Measurements from ENCODE around the gene COX6B2. TPM values are rescaled to one million over a fixed set of nuclear protein-coding genes. Genes with fewer than 3 reads are reported as not detected.

COX6B2 gene
- total RNA-seq, 1 donor from 2014 or later, result not detected

DNA sequence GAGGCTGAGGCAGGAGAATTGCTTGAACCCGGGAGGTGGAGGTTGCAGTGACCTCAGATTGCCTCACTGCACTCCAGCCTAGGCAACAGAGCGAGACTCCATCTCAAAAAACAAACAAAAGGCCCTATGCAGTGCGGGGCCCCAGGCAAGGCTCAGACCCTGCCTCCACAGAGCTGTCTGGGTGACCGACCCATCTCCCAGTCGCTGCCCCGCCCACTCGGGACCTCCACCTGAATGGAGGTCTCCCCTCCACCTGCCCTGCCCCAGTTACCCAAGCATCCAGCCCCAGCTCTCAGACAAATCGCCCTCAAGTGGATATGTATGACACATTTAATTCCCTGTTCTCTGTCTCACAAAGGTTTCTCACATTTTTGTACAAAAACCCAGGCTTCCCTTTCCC lies 10.7 kb upstream of the COX6B2 start:
- H3K27me3 Mint-ChIP-seq (ENCODE audit: unreplicated experiment), result no peaks in the 10 kb centered on the region

DNA sequence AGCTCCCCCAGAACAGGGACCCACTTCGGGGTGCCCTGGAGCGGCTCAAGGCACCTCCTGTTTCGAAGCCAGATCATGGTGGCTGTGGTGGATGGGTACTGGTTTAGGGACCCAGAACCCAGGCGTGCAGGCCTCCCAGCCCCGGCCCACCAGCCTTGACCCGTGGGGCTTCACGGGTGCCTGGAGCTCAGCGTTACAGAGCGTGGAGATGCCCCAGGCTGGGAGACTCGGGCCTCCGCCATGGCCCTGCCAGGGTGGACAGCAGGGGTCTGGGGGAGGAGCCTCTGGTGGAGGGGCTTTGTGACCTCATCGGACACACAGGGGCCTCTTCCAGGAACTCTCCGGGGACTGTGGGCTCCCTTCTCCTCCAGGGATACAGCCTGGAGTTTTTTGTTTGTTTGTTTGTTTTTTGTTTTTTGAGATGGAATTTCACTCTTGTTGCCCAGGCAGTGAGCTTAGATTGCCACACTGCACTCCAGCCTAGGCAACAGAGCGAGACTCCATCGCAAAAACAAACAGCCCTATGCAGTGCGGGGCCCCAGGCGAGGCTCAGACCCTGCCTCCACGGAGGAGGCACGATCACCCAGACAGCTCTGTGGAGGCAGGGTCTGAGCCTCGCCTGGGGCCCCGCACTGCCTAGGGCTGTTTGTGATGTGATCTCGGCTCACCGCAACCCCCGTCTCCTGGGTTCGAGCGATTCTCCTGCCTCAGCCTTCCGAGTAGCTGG lies 8.6 kb upstream of the COX6B2 start, which contains the start of gene GARIN5B:
Gene GARIN5B, minus strand, starts transcription at position 271 of the 727 bp plus-strand sequence. Its CDS starts 194 bp downstream, at position 77.
- Mint-ChIP-seq H3K4me1 (ENCODE audit: unreplicated experiment) (peaks cover 13% of the 10 kb centered on the region), H3K4me3 (ENCODE audit: unreplicated experiment) (no peak within 1 kb of the TSS)

More for the DNA sequence above, 10.7 kb upstream of the COX6B2 start:
- Mint-ChIP-seq H3K27ac (ENCODE audit: unreplicated experiment) (no peak overlapping the region), H3K4me3 (ENCODE audit: unreplicated experiment) (no peak overlapping the region), H3K9me3 (ENCODE audit: unreplicated experiment) (no peaks in the 10 kb centered on the region), H3K36me3 (ENCODE audit: unreplicated experiment) (no peaks in the 10 kb centered on the region), H3K4me1 (ENCODE audit: unreplicated experiment) (peaks cover 18% of the 10 kb centered on the region)
- DNase-seq (ENCODE audit: extremely low spot score, unreplicated experiment), result no peak
- TF ChIP-seq, protein P1, sequence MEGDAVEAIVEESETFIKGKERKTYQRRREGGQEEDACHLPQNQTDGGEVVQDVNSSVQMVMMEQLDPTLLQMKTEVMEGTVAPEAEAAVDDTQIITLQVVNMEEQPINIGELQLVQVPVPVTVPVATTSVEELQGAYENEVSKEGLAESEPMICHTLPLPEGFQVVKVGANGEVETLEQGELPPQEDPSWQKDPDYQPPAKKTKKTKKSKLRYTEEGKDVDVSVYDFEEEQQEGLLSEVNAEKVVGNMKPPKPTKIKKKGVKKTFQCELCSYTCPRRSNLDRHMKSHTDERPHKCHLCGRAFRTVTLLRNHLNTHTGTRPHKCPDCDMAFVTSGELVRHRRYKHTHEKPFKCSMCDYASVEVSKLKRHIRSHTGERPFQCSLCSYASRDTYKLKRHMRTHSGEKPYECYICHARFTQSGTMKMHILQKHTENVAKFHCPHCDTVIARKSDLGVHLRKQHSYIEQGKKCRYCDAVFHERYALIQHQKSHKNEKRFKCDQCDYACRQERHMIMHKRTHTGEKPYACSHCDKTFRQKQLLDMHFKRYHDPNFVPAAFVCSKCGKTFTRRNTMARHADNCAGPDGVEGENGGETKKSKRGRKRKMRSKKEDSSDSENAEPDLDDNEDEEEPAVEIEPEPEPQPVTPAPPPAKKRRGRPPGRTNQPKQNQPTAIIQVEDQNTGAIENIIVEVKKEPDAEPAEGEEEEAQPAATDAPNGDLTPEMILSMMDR (IDR thresholded peaks at IDR 0.05), result no peak

DNA sequence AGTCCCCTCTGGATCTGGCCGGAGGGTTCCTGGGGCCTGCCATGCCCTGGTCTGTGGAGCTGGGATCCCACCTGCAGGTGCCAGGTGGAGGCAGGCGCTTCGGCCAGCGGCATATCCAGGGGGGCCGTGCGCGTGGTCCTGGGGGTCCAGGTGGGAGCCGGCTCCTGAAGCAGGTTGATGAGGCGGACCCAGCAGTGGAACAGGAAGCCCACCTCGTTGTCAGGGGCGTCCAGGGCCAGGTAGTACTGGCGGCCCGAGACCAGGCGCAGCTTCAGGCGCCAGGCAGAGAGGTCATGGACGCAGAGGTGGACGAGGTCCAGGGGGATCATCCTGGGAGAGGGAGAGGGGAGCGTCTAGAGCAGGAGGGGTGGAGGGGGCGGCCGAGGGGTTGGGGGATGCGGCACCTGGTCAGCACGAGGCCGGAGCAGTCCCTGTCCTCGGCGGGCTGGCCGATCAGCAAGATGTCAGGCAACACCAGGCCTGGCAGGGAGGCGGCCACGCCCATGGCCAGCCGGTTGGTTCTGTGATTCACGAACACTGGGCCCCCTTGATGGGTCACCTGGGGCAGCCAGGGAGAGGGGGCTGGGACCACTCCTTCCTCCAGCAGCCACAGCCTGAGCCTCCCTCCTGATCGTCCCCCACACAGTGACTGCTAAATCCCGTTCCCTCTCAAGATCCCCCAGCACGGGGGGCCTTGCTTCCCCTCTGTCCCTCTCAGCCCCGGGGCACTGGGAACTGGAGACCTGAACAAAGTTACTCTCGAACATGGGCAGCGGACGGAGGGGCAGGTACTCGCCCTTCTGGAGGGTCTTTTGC lies 7.9 kb upstream of the COX6B2 start:
- no peaks in the 10 kb centered on the region for H3K9me3 Mint-ChIP-seq (ENCODE audit: unreplicated experiment)
- no peaks in the 10 kb centered on the region for H3K36me3 Mint-ChIP-seq (ENCODE audit: unreplicated experiment)
- H3K4me3 Mint-ChIP-seq (ENCODE audit: unreplicated experiment), result no peak overlapping the region
- TF ChIP-seq, protein P1 (IDR thresholded peaks at IDR 0.05), result no peak
- peaks cover 3% of the 10 kb centered on the region for H3K27me3 Mint-ChIP-seq (ENCODE audit: unreplicated experiment)
- DNase-seq (ENCODE audit: extremely low spot score, unreplicated experiment), result no peak
- H3K27ac Mint-ChIP-seq (ENCODE audit: unreplicated experiment), result no peak overlapping the region
- peaks cover 13% of the 10 kb centered on the region for H3K4me1 Mint-ChIP-seq (ENCODE audit: unreplicated experiment)

More for the DNA sequence above, 8.6 kb upstream of the COX6B2 start, which contains the start of gene GARIN5B:
- no peaks in the 10 kb centered on the region for H3K27me3 Mint-ChIP-seq (ENCODE audit: unreplicated experiment)
- H3K27ac Mint-ChIP-seq (ENCODE audit: unreplicated experiment), result peak within 1 kb of the TSS; percentile 34
- H3K9me3 Mint-ChIP-seq (ENCODE audit: unreplicated experiment), result no peaks in the 10 kb centered on the region
- no peaks in the 10 kb centered on the region for H3K36me3 Mint-ChIP-seq (ENCODE audit: unreplicated experiment)
- no peak for DNase-seq (ENCODE audit: extremely low spot score, unreplicated experiment)
- TF ChIP-seq, protein P1 (IDR thresholded peaks at IDR 0.05), result no peak

DNA sequence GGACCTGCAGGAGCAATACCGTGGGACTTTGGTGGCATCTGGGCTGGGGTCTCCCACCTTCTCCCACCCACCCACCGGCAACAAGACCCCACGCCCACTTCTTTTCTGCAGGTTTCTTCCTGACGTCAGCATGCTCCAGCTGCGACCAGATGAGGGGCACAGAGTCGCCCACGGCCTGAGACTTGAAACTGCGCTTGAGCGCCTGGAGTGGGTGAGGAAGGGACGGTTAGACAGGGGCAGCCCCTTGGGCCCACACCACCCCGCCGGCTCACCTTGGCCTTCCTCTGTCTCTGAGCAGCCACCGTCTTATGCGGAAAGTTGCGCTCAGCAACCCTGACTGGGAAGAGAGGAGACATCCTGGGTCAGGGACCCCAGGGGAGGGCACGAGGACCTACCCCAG lies 6.4 kb upstream of the COX6B2 start:
- no peak for DNase-seq (ENCODE audit: extremely low spot score, unreplicated experiment)
- peaks cover 13% of the 10 kb centered on the region for H3K4me1 Mint-ChIP-seq (ENCODE audit: unreplicated experiment)
- H3K36me3 Mint-ChIP-seq (ENCODE audit: unreplicated experiment), result no peaks in the 10 kb centered on the region
- H3K9me3 Mint-ChIP-seq (ENCODE audit: unreplicated experiment), result no peaks in the 10 kb centered on the region
- TF ChIP-seq, protein P1 (IDR thresholded peaks at IDR 0.05), result no peak
- H3K27ac Mint-ChIP-seq (ENCODE audit: unreplicated experiment), result no peak overlapping the region
- H3K4me3 Mint-ChIP-seq (ENCODE audit: unreplicated experiment), result no peak overlapping the region
- peaks cover 10% of the 10 kb centered on the region for H3K27me3 Mint-ChIP-seq (ENCODE audit: unreplicated experiment)

All from osteocyte (in vitro differentiated cells).